HG02678 (cell line): Measurements from ENCODE around the gene KERA.

Source experiments
- ATAC-seq: cut with Tn5 transposase; IDR thresholded peaks from one replicate; pipeline ENCODE4 v1.9.1; 2021; ENCODE audit warnings: mild to moderate bottlenecking, moderate library complexity; ENCODE audit not compliant: unreplicated experiment

The KERA gene

GRCh38 chr12:91017511-91018263 is 40.1 kb downstream of the KERA start:
- no peak for ATAC-seq

GRCh38 chr12:91017043-91017442 is 40.8 kb downstream of the KERA start:
- no peak for ATAC-seq

- peak; percentile 89 for ATAC-seq
Measured at GRCh38 chr12:91009319-91009950, 48.4 kb downstream of the KERA start.

- peak; percentile 74 for ATAC-seq
Measured at GRCh38 chr12:91007531-91008290, 50.1 kb downstream of the KERA start.

- ATAC-seq, result no peak
Measured at GRCh38 chr12:91004872-91005271, 53.0 kb downstream of the KERA start, which contains the start of gene EPYC. TSS of gene EPYC (minus strand) at chr12:91004972. CDS start at chr12:91002565, 2,407 bp downstream.

GRCh38 chr12:91003737-91004136 is 54.1 kb downstream of the KERA start:
- no peak for ATAC-seq

GRCh38 chr12:91001306-91001705 is 56.5 kb downstream of the KERA start:
- ATAC-seq, result no peak
